GM12891 (cell line): ENCODE measurements around the gene B4GALT7.

Experiments used
- POLR2A ChIP-seq: IDR thresholded peaks from 2 replicates; pipeline ENCODE4 v1.6.1; 2011; ENCODE audit warnings: low read depth, low read length, control low read depth
- POLR2AphosphoS5 ChIP-seq: IDR thresholded peaks from 2 replicates; pipeline ENCODE4 v1.6.1; 2011; ENCODE audit warnings: low read depth, low read length, control low read depth
- POU2F2 ChIP-seq: IDR thresholded peaks from 2 replicates; pipeline ENCODE4 v1.6.1; 2011; ENCODE audit warnings: low read depth, mild to moderate bottlenecking, control low read depth, low read length, moderate library complexity
- SPI1 ChIP-seq: IDR thresholded peaks from 2 replicates; pipeline ENCODE4 v1.6.1; 2011; ENCODE audit warnings: low read depth, low read length, control low read depth
- TAF1 ChIP-seq: IDR thresholded peaks from 2 replicates; pipeline ENCODE4 v1.6.1; 2011; ENCODE audit warnings: low read depth, low read length, control low read depth

DNA sequence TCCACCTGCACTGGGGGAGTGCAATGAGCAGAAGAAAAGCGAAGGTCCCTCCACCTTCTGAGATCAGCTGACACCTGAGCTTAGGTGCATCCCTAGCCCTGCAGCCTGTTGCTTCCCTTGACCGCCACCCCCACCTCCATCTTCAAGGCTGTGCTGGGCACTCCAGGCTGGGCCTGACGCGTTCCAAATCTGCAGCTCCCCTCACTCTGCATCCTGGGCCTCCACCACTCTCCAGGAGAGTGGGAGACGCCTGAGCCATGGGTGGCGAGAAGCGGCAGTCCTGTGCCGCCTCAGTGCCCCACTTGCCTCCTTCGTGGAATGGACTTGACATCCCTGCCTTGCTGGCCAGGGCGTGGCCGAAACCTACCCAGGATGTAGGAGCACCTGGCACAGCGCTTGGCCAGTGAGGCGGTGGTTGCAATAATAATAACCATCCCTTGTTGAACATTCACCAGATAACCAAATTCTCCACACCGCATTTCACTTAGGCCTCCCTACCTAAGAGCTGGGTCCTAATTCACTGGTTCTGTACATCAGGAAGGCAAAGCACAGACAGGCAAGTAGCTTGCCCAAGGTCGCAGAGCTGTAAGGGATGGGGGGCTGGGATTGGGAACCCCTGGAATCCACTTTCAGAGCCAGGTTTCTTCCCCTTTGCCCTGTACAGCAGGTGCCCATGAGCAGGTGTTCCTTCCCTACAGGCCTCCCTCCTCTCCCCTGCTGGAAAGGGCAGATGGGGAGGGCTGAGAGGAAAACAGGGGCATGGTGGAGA lies 11.7 kb downstream of the B4GALT7 start:
- no peak for TF ChIP-seq POLR2A
- no peak for TF ChIP-seq TAF1
- TF ChIP-seq POLR2AphosphoS5: no peak
- TF ChIP-seq POU2F2: no peak
- no peak for TF ChIP-seq SPI1
